NCI-H2107 treated with DMSO at 0.1 percent for 48 hours (cell line): Measurements from ENCODE around the gene EML4.

Experiments
- DNase-seq: peaks from one replicate; lab custom pipeline; 2025; ENCODE audit not compliant: unreplicated experiment; lab: John Stamatoyannopoulos, UW

EML4 gene

DNA sequence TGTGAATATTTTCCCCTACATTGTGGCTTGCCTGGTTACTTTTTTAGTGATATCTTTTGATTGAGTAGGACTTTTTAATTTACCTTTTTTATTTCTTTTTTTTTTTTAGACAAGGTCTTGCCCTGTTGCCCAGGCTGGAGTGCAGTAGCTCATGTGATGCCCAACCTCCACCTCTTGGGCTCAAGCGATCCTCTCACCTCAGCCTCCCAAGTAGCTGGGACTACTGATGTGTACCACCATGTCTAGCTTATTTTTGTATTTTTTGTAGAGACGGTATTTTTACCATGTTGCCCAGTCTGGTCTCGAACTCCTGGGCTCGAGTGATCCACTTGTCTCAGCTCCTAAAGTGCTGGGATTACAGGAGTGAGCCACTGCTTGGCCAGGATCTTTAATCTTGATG lies 25.3 kb downstream of the EML4 start:
- no peak for DNase-seq

- DNase-seq = no peak
Measured at GRCh38 chr2:42195559-42195958, 26.4 kb downstream of the EML4 start.

DNA sequence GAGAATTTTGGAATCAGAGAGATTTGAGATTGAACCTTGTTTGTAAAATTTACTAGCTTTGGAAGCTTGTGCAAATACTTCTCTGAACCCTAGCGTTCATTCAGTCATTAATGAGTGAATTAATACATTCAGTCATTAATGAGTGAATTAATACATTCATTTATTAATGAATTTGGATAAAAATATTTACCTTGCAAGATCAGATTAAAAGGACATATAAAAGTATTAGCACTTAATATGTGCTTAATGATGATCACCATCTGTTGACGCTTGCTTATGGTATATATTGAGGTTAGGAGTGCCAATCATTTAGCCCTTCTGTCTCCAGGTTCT lies 26.9 kb downstream of the EML4 start:
- DNase-seq = no peak

DNA sequence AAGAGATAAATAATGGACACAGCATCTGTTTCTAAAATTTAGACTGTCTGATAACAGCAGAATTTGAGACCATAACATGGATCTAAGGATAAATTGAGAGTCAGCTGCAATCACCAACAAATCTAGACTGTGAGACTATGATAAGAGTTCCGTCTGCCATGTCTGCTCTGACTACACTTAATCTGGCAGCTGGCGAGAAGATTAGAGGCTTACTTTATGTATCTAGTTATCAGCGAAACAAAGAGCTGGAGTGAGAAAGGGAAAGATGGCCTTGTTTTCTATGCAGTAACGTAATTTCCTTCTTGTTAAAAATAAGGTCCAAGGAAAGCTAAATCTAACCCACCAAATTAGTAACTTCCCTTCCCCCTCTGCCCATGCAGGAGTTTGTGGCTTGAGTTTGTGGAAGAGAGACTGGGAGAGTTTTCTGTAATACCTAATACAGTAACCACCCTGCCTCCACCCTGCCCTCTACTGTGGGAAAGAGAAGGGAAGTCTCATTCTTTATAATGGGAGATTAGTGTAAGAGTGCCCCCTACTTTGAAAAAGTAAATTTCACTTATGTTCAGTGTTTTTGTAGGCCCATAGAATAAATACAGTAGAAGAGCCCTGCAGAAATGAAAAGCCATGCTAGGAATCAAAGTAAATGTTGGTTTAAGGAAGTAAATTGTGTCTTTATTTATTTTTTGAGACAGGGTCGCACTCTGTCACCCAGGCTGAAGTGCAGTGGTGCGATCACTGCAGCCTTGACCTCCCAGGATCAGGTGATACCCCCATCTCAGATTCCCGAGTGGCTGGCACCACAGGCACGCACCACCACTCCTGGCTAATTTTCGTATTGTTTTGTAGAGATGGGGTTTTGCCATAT lies 27.5 kb downstream of the EML4 start:
- peak; percentile 6 for DNase-seq

GRCh38 chr2:42197792-42198191 lies 28.6 kb downstream of the EML4 start:
- DNase-seq = no peak

- no peak for DNase-seq
Measured at GRCh38 chr2:42198466-42198865, 29.3 kb downstream of the EML4 start.

DNA sequence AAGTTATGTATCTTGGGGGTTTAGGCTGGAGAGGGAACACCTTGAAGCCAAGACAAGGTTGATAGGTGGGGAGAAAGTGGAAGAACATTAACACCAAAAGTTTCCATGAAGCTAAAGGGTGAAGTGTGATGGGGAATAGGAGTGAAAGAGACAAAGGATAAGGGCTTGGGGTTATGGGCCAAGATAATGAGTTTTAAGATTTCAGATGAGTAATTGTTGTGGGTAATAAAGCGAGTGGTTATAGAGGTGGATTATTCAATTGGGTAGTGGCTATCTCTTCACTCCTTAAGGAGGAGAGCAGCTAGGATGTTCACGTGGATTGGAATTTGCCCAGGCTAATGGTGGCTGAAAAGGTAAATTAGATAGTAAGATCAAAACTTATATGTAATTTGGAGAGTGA lies 29.8 kb downstream of the EML4 start:
- no peak for DNase-seq

- no peak for DNase-seq
Measured at GRCh38 chr2:42199626-42200025, 30.5 kb downstream of the EML4 start.

GRCh38 chr2:42200926-42201855 lies 32.0 kb downstream of the EML4 start:
- DNase-seq = no peak

GRCh38 chr2:42202634-42203008 lies 33.5 kb downstream of the EML4 start:
- no peak for DNase-seq

DNA sequence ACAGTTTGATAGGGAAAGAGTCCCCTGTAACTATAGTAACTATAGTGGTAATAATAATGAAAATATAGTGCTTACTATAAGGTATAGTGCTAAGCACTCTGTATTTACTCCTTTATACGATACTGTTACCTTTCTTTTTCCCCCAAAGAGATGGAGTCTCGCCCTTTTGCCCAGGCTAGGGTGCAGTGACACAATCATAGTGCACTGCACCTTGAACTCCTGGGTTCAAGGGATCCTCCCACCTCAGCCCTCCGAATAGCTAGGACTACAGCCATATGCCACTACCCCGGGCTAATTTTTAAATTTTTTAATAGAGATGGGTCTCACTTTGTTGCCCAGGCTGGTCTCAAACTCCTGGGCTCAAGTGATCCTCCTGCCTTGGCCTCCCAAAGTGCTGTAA lies 34.6 kb downstream of the EML4 start:
- no peak for DNase-seq

DNA sequence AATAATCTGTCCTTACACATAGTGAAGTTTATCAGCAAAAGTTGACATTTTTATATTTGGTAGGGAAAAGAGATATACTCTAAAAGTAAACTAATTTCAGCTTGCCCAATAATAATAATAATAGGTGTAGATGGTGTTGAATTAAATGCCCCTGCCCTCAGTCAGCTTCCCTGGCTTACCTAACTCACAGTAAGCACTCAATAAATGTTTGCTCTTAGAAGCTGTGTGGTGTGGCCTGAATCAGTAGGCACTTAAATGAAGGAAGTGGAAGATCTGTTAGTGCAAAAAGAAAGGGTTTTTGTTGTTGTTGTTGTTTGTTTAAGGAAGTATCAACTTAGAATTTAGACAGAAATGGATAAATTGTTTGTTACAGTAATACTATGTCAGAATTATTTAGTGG lies 36.2 kb downstream of the EML4 start:
- no peak for DNase-seq

DNA sequence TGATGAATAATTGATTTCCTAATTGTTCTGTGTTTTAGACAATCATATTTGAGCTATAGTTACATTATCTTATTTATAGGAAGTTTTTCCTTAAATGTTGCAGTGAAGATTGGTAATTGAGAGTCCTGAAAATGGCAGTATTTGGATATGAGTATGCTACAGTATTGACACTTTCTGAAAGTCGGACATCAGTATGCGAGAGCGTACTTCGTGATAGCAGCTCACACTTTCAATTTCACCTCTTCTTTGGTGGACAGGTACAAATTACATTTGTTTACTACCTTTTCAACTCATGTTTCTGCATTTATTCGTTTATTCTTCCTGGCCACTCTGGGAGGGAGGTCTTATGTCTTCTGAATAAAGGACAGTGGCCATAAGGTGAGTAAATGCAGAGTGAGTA lies 38.7 kb downstream of the EML4 start:
- DNase-seq = no peak

DNA sequence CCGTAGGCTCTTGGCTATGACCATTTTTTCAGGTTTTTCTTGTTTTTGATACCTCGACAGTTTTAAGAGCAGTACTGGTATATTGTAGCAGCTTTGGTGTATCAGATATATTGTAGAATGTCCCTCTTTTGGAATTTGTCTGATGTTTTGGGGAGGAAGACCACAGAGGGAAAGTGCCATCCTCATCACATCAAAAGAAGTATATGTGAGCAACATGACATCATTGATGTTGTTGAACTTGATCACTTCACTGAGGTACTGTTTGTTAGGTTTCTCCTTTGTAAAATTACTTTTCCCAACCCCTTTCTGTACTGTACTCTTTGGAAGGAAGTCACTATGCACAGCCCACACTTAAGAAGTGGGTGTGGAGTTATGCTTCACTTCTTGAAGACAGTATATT lies 41.0 kb downstream of the EML4 start:
- DNase-seq = no peak

DNA sequence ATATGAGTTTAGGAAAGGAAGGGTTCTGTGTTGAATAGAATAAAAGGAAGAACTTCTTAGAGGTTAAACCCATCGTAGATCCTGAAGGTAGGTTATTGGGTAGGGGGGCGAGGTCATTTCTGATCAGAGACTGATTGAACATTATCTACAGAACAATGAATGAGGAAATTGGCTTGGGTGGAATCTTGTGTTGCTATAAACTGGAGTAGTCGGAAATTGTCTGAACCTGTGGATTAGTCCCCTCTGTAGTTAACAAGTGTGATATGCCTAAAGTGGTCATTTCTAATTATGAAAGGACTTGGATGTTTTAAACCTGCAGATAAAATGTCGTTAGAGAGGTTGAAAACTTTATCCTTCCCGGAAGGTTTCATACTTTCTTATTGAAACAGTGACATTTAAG lies 42.1 kb downstream of the EML4 start:
- no peak for DNase-seq

- DNase-seq = no peak
Measured at GRCh38 chr2:42214669-42215068, 45.5 kb downstream of the EML4 start.

DNA sequence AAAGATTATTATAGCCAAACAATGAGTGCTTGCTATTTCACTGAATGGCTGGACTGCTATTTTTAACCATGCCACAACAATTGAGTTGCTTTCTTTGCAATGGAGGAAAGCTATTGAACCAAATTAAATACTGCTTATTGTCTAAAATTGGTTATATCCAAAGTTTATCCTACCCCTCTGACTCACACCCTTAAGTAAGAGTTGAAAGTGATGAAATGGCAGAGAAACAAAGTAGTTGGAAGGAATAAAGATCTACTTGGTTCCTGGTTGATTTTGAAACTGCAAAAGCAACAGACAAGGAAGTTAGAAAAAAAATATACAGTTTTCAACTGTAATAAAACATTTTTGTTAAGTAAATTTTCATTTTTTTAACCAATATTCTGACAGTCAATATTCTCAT lies 47.5 kb downstream of the EML4 start:
- no peak for DNase-seq

GRCh38 chr2:42217307-42217706 lies 48.2 kb downstream of the EML4 start:
- no peak for DNase-seq

DNA sequence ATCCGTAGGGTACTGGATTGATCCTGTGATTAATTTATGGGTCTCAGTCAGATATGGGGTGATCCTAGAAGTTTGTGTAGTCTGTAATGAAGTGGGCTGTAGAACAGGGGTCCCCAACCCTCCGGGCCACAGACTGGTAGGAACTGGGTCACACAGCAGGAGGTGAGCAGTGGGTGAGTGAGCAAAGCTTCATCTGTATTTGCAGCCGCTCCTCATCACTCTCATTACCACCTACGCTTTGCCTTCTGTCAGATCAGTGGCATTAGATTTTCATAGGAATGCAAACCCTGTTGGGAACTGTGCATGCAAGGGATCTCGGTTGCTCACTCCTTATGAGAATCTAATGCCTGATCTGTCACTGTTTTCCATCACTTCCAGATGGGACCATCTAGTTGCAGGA lies 48.8 kb downstream of the EML4 start:
- no peak for DNase-seq

DNA sequence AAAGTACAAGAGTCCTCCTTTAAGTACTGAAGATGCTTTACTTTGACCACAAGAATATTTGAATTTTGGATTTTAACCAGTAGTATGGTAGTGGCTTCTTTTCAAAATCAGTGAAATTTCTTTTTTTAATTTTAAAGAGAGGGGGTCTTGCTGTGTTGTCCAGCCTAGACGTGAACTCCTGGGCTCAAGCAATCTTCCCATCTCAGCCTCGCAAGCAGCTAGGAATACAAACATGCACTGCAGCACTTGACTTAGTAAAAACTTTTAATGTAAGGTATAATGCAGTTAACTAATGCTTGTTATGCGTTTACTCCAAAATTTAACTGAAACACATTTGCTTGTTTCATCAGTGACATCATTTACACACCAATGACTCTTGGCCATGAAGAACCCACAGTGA lies 49.6 kb downstream of the EML4 start:
- DNase-seq = no peak

GRCh38 chr2:42219160-42219559 lies 50.0 kb downstream of the EML4 start:
- DNase-seq = no peak

GRCh38 chr2:42220566-42220965 lies 51.4 kb downstream of the EML4 start:
- no peak for DNase-seq
